ENCODE measurements around the gene ASZ1.
A peak's percentile ranks its signal among the peaks of the same experiment; 100 is the strongest.

The ASZ1 gene

DNA sequence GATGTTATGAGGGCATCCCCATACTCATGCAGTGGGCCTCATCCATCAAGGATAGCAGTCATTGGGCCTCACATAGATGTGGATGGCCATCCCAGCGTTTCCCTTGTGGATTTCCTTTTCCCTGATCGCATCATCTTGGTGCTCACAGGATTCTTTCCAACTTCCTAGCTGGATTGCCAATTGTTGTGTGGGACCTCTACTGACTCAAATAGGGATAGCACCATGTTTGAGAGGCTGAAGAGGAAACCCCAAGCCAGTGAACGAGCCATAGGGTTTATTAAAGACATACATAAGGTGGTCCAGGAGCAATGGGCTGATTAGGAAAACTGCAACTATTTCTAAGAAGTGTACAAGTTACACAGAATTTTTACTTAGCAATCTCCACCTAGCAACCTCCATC is 21.8 kb downstream of the ASZ1 start:
- TF ChIP-seq, protein P1, sequence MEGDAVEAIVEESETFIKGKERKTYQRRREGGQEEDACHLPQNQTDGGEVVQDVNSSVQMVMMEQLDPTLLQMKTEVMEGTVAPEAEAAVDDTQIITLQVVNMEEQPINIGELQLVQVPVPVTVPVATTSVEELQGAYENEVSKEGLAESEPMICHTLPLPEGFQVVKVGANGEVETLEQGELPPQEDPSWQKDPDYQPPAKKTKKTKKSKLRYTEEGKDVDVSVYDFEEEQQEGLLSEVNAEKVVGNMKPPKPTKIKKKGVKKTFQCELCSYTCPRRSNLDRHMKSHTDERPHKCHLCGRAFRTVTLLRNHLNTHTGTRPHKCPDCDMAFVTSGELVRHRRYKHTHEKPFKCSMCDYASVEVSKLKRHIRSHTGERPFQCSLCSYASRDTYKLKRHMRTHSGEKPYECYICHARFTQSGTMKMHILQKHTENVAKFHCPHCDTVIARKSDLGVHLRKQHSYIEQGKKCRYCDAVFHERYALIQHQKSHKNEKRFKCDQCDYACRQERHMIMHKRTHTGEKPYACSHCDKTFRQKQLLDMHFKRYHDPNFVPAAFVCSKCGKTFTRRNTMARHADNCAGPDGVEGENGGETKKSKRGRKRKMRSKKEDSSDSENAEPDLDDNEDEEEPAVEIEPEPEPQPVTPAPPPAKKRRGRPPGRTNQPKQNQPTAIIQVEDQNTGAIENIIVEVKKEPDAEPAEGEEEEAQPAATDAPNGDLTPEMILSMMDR (IDR thresholded peaks at IDR 0.05; ENCODE audit: extremely low read depth, insufficient read depth, missing control alignments): no peak
- no peak for DNase-seq (ENCODE audit: low spot score)
- in situ Hi-C loops (cut with MboI; ENCODE audit: low pct_unique_long_range_greater_than_20kb, low sequenced_read_pairs, unreplicated experiment): no loop called here

DNA sequence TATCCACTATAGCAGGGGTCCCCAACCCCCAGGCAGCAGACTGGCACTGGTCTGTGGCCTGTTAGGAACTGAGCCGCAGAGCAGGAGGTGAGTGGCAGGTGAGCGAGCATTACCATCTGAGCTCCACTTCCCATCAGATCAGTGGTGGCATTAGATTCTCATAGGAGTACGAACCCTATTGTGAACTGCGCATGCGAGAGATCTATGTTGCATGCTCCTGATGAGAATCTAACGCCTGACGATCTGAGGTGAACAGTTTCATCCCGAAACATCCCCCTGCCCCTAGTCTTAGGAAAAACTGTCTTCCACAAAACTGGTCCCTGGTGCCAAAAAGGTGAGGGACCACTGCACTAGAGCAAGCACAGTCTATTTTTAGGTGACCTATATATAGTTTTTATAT is 23.6 kb downstream of the ASZ1 start:
- in situ Hi-C loops (cut with MboI; ENCODE audit: low pct_unique_long_range_greater_than_20kb, low sequenced_read_pairs, unreplicated experiment): no loop called here
- TF ChIP-seq, protein P1 (IDR thresholded peaks at IDR 0.05; ENCODE audit: extremely low read depth, insufficient read depth, missing control alignments): no peak
- DNase-seq (ENCODE audit: low spot score): no peak

DNA sequence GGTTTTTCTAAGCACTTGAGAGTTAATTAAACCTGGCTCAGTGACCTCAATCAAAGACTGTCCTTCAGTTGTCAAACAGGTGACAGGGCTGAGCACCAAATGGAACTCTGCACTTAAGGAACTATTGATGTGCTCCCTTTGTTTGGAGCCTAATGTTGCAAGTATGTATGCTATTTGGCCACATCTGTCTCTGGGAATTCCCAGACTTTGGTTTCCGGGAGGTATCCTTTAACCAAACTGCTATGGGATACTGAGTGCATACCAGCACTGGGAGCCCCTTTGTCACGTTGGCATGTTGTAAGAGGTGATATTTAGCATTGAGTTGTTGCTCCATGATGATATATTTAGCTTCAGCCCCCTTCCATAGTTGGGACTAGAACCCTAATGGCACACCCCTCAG is 25.2 kb downstream of the ASZ1 start:
- DNase-seq (ENCODE audit: low spot score): no peak
- in situ Hi-C loops (cut with MboI; ENCODE audit: low pct_unique_long_range_greater_than_20kb, low sequenced_read_pairs, unreplicated experiment): no loop called here
- TF ChIP-seq, protein P1 (IDR thresholded peaks at IDR 0.05; ENCODE audit: extremely low read depth, insufficient read depth, missing control alignments): no peak

DNA sequence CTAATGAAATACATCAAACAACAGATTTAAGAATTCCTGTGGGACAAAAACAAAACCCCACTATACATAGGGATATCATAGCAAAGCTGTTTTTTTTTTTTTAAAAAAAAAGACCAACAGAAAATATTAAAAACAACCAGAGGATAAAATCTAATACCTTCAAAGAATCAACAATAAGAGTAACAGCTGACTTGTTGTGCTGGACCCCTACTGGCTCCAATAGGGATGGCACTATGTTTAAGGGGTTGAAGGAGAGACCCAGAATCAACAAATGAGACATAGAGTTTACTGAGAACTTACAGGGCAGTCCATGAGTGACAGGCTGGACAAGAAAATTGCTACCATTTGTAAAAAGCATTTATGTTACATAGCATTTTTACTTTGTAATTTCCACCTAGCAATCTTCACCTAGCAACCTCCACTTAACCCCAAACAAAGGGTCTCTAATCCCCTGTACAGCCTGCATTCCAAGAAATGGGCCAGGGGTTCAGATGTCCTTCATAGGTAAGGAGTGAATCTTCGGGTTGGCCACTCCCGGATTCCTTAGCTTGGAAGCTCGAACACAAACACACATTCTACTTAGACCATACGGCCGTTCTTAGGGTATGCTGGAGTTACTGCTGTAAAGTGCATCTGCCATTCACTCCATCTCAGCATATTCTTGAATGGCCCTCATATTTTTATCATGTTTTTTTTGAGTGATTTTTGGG is 25.8 kb downstream of the ASZ1 start:
- in situ Hi-C loops (cut with MboI; ENCODE audit: low pct_unique_long_range_greater_than_20kb, low sequenced_read_pairs, unreplicated experiment): no loop called here
- TF ChIP-seq, protein P1 (IDR thresholded peaks at IDR 0.05; ENCODE audit: extremely low read depth, insufficient read depth, missing control alignments): peak; percentile 20

DNA sequence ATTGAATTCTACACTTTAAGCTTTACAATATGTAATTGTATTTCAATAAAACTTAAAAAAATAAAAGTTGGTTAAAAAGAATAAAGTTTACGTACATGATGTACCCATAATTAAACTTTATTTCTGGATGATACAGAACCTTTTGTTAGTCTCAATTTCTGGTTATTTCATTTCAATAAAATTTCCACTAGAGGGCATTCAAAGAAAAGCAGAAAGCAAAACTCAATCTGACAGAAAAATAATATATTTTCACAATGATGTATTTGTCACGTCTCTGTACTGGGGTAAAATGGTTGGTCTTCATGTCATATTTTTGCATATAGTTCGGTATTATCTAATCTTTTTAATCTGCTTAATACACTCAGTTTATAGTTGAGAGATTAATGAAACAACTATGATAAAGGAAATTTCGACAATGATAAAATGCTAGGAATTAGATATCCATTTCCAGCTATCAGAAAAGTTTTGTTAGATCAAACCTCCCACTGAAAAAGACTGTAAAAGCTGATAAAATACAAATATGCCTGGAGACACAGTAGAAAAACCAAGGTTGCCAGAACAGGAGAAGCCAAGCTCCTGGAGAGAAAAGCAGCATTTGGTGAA is 27.4 kb downstream of the ASZ1 start:
- in situ Hi-C loops (cut with MboI; ENCODE audit: low pct_unique_long_range_greater_than_20kb, low sequenced_read_pairs, unreplicated experiment): no loop called here
- peak; percentile 21 for DNase-seq (ENCODE audit: low spot score)
- TF ChIP-seq, protein P1 (IDR thresholded peaks at IDR 0.05; ENCODE audit: extremely low read depth, insufficient read depth, missing control alignments): peak; percentile 47

More for the DNA sequence above, 25.8 kb downstream of the ASZ1 start:
- DNase-seq (ENCODE audit: low spot score): no peak

DNA sequence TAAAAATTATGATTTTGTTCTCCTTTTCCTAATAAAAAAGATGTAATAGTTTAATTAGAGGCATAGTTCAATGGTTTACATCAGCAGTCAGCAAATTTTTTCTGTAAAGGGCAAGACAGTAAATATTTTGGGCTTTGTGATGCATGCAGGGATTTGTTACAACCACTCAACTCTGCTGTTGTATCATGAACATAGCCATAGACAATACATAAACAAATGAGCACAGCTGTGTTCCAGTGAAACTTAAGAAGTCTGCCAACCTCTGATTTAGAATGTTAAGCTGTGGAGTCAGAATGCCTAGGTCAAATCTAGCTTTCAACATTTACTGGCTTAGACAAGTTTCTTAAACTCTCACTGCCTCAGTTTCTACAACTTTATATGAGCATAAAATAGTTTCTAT is 31.6 kb downstream of the ASZ1 start:
- in situ Hi-C loops (cut with MboI; ENCODE audit: low pct_unique_long_range_greater_than_20kb, low sequenced_read_pairs, unreplicated experiment): no loop called here
- TF ChIP-seq, protein P1 (IDR thresholded peaks at IDR 0.05; ENCODE audit: extremely low read depth, insufficient read depth, missing control alignments): no peak
- no peak for DNase-seq (ENCODE audit: low spot score)
